GM12878 (cell line): ENCODE measurements around the gene CELF2. TPM values are rescaled to one million over a fixed set of nuclear protein-coding genes. Genes with fewer than 3 reads are reported as not detected.

Source experiments
- ATAC-seq: fragments of 200-7000 bp; cut with Tn5 transposase; 3 replicates; pipeline ENCODE4 v1.9.1; 2020; ENCODE audit warnings: mild to moderate bottlenecking, moderate library complexity
- BruUV-seq: library from RNA; stranded (reverse); fragments of 400-500 nt; replicated peaks from 2 replicates; lab custom pipeline; 2021; lab: Mats Ljungman, UMichigan
- CTCF ChIA-PET: fragments of 300-600 bp; sonication (Branson Sonifier 250); formaldehyde crosslinking; extraction: SDS; loops from one replicate; lab custom pipeline; 2021; ENCODE audit warnings: inconsistent platforms; lab: Yijun Ruan, JAX
- POLR2A ChIA-PET: fragments of 350-600 bp; formaldehyde crosslinking; extraction: SDS; loops from one replicate; lab custom pipeline; 2021; ENCODE audit warnings: inconsistent platforms; lab: Charles Lee
- RAD21 ChIA-PET: fragments of 300-600 bp; sonication (Branson Sonifier 250); formaldehyde crosslinking; loops from one replicate; lab custom pipeline; 2023; ENCODE audit warnings: antibody characterized with exemption; ENCODE audit not compliant: unreplicated experiment; lab: Charles Lee
- SMC1A ChIA-PET: fragments of 300-600 bp; sonication (Branson Sonifier 250); formaldehyde crosslinking; loops from one replicate; lab custom pipeline; 2023; ENCODE audit not compliant: unreplicated experiment, uncharacterized antibody; lab: Charles Lee
- DNase-seq: peaks from one replicate; pipeline ENCODE4 v3.0.0-alpha.2; 2011; ENCODE audit warnings: low read depth, low spot score
- FAIRE-seq: peaks from 3 replicates; lab custom pipeline; 2011; peaks lifted over from hg19 to GRCh38; lab: Jason Lieb, UNC
- H2AFZ ChIP-seq: 2 replicates; pipeline ENCODE4 v1.6.0; 2011; ENCODE audit warnings: low read depth, low read length, control low read depth; ENCODE audit not compliant: control insufficient read depth
- H3K27ac ChIP-seq: 2 replicates; pipeline ENCODE4 v1.5.1; 2011; ENCODE audit warnings: control low read depth; ENCODE audit not compliant: control insufficient read depth, insufficient read depth
- H3K27me3 ChIP-seq, 2 experiments: replicated peaks in 1 of 2; 2 replicates each; pipeline versions ENCODE4 v1.6.0 to v1.6.1; 2011; ENCODE audit warnings: low read length in 1 of 2; ENCODE audit not compliant: control insufficient read depth in 2 of 2, insufficient read depth in 2 of 2
- H3K36me3 ChIP-seq, 2 experiments: 2 replicates each; pipeline ENCODE4 v1.5.1; 2011; ENCODE audit warnings: low read length in 1 of 2; ENCODE audit not compliant: control insufficient read depth in 2 of 2, insufficient read depth in 2 of 2
- H3K4me1 ChIP-seq: 2 replicates; pipeline ENCODE4 v1.6.1; 2011; ENCODE audit warnings: mild to moderate bottlenecking, low read length, moderate library complexity, mixed read lengths; ENCODE audit not compliant: control insufficient read depth, insufficient read depth
- H3K4me2 ChIP-seq: 2 replicates; pipeline ENCODE4 v1.6.0; 2011; ENCODE audit warnings: control low read depth; ENCODE audit not compliant: control insufficient read depth, insufficient read depth
- H3K4me3 ChIP-seq: fragments of 200-600 bp; sonication (generic); 2 replicates; pipeline ENCODE4 v1.5.1; 2016
- H3K79me2 ChIP-seq: 2 replicates; pipeline ENCODE4 v1.6.0; 2011; ENCODE audit warnings: low read length; ENCODE audit not compliant: control insufficient read depth, insufficient read depth
- H3K9ac ChIP-seq: 2 replicates; pipeline ENCODE4 v1.8.0; 2011; ENCODE audit warnings: low read length, control low read depth, mixed read lengths; ENCODE audit not compliant: control insufficient read depth, insufficient read depth
- H3K9me3 ChIP-seq: replicated peaks from 3 replicates; pipeline ENCODE4 v1.5.1; 2011; ENCODE audit warnings: mild to moderate bottlenecking, low read length; ENCODE audit not compliant: control insufficient read depth, insufficient read depth
- H4K20me1 ChIP-seq: 2 replicates; pipeline ENCODE4 v1.6.0; 2011; ENCODE audit not compliant: control insufficient read depth, insufficient read depth
- BACH1 ChIP-seq: fragments of 450-650 bp; IDR thresholded peaks from 2 replicates; pipeline ENCODE4 v1.6.1; 2017; ENCODE audit warnings: mild to moderate bottlenecking, borderline replicate concordance
- CEBPB ChIP-seq, 2 experiments: fragments of 150-350 bp in 1 of 2; IDR thresholded peaks; 2 replicates each; pipeline ENCODE4 v1.6.1; 2012 to 2014; ENCODE audit warnings: low read depth in 2 of 2, low read length in 2 of 2, borderline replicate concordance in 1 of 2, inconsistent platforms in 1 of 2
- ETV6 ChIP-seq, 2 experiments: fragments of 450-650 bp in 1 of 2; IDR thresholded peaks in 1 of 2; conservative IDR thresholded peaks in 1 of 2; 2 replicates each; pipeline ENCODE4 v1.6.1; 2014; ENCODE audit warnings: antibody characterized with exemption in 1 of 2, borderline replicate concordance in 1 of 2, low read depth in 1 of 2, mild to moderate bottlenecking in 1 of 2, moderate library complexity in 1 of 2
- KAT2A ChIP-seq: conservative IDR thresholded peaks from 2 replicates; pipeline ENCODE4 v1.6.1; 2011; ENCODE audit warnings: low read depth, low read length; ENCODE audit not compliant: control insufficient read depth
- RFX5 ChIP-seq: IDR thresholded peaks from 2 replicates; pipeline ENCODE4 v1.6.1; 2011; ENCODE audit warnings: low read depth, low read length, improper control_type of control experiment
- TBL1XR1 ChIP-seq: IDR thresholded peaks from 2 replicates; pipeline ENCODE4 v1.6.1; 2012; ENCODE audit warnings: low read depth, low read length, improper control_type of control experiment
- TCF7 ChIP-seq: IDR thresholded peaks from 2 replicates; pipeline ENCODE4 v1.6.1; 2014; ENCODE audit warnings: antibody characterized with exemption, borderline replicate concordance
- ZSCAN29 ChIP-seq: fragments of 450-650 bp; IDR thresholded peaks from 2 replicates; pipeline ENCODE4 v1.6.1; 2017; ENCODE audit warnings: mild to moderate bottlenecking, moderate library complexity
- WGBS: methylation state at CpG from one replicate; pipeline ENCODE4 v1.1.6; 2016; ENCODE audit warnings: low lambda C conversion rate; ENCODE audit not compliant: insufficient replicate concordance, insufficient coverage; ENCODE audit errors: missing lambda C conversion rate; 5-methylcytosine and 5-hydroxymethylcytosine counted together
- in situ Hi-C: fragments of 300-500 bp; cut with MboI; formaldehyde crosslinking; loops from 9 replicates; pipeline ENCODE4 v1.14.3; 2018; ENCODE audit warnings: mixed read lengths
- intact Hi-C: fragments of 100-400 bp; cut with micrococcal nuclease; formaldehyde crosslinking; loops from one replicate; pipeline ENCODE4 v1.14.2; 2022; ENCODE audit not compliant: unreplicated experiment
- polyA plus RNA-seq, 11 experiments: library from polyadenylated mRNA; depleted of rRNA in 4 of 11; unstranded in 6 of 11; stranded (reverse) in 5 of 11; fragments of >200 nt; fragmentation: Nextera tagmentation in 4 of 11; fragmentation: Illumina TruSeq in 1 of 11; extraction: Ambion mirVana in 4 of 11; extraction: Trizol in 1 of 11; gene quantifications; 1 replicate in 1 of 11; 2 replicates in 10 of 11; pipeline versions ENCODE4 v1.2.1 to v1.2.3, GENCODE V29; 2011 to 2016; ENCODE audit warnings: inconsistent platforms in 2 of 11, missing spikeins in 2 of 11, low read depth in 1 of 11
- total RNA-seq, 4 experiments: library from RNA; depleted of rRNA in 3 of 4; stranded (reverse); fragments of >200 nt in 3 of 4; fragmentation: Illumina TruSeq in 1 of 4; extraction: Trizol in 1 of 4; gene quantifications; 2 replicates each; pipeline versions ENCODE4 v1.2.1 to v1.2.3, GENCODE V29; 2013 to 2021
- TF ChIP-seq, protein P1 (sequence below): fragments of 450-650 bp; IDR thresholded peaks from 2 replicates; pipeline ENCODE4 v1.6.1; 2018; ENCODE audit warnings: borderline replicate concordance, mild to moderate bottlenecking; ENCODE audit not compliant: partially characterized antibody
- TF ChIP-seq, protein P2 (sequence below): IDR thresholded peaks from 2 replicates; pipeline ENCODE4 v1.6.1; 2011; ENCODE audit warnings: mild to moderate bottlenecking, low read depth, low read length, moderate library complexity; ENCODE audit not compliant: insufficient replicate concordance
- TF ChIP-seq, protein P3 (sequence below): fragments of 450-650 bp; IDR thresholded peaks from 2 replicates; pipeline ENCODE4 v1.6.1; 2017; ENCODE audit warnings: mild to moderate bottlenecking
- TF ChIP-seq, protein P4 (sequence below): fragments of 450-650 bp; IDR thresholded peaks from 2 replicates; pipeline ENCODE4 v1.6.1; 2017; ENCODE audit warnings: antibody characterized with exemption, mild to moderate bottlenecking, moderate library complexity

Gene CELF2
- total and polyA plus RNA-seq, 10 of the 15 experiments (the other 5 are each of a cell fraction or from before 2014, with no cell fraction given): 20.8 to 129 (median 86.3) TPM

DNA sequence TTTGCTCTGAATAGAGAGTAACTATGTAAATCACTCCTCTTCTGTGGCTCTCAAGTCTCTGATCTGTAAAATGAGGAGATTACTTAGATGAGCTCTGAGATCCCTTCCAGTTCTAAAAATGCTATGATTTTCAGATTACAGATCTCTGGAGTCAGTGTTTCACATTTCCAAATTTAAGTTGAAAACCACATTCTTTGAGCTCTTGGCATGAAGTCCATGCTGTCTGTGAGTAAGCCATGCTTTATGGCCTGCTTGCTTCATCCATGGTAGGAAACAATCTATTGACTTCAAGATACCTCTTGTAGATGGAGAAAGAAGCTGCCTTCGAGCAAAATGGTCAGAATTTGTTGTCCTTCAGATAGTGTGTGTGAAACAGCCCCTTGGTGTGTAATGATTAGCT is 64.9 kb downstream of the CELF2 start:
- no TSS peak for BruUV-seq
- intact Hi-C loops: no loop called here
- H3K4me3 ChIP-seq: no peak overlapping the region
- H3K27me3 ChIP-seq: no peaks in the 10 kb centered on the region
- no peak overlapping the region for H3K9ac ChIP-seq
- no peaks in the 10 kb centered on the region for H3K36me3 ChIP-seq
- H3K79me2 ChIP-seq: no peaks in the 10 kb centered on the region
- ATAC-seq: no peak
- in situ Hi-C loops: no loop called here
- peaks cover 2% of the 10 kb centered on the region; the same call in 2 of the 3 replicates for H3K9me3 ChIP-seq
- SMC1A ChIA-PET: interaction anchor here (0.8 to 1.4 kb wide), 2 partner anchors 10 to 13 kb away, joined by 3 to 4 read pairs; no protein-coding TSS in a partner anchor
- H4K20me1 ChIP-seq: no peaks in the 10 kb centered on the region
- 0% methylated on average over 1 of the region's 1 CpG for WGBS
- CTCF ChIA-PET: interaction anchor here (1.2 kb wide), 1 partner anchor 13 kb away, joined by 3 read pairs; no protein-coding TSS in a partner anchor
- H3K4me2 ChIP-seq: no peak overlapping the region
- RAD21 ChIA-PET: no interaction called here
- POLR2A ChIA-PET: no interaction called here
- H3K27ac ChIP-seq: no peak overlapping the region
- no peak overlapping the region for H2AFZ ChIP-seq
- peaks cover 12% of the 10 kb centered on the region for H3K4me1 ChIP-seq
- FAIRE-seq: no peak
- DNase-seq: no peak
- no peak for TF ChIP-seq BACH1
- TF ChIP-seq, protein P1, sequence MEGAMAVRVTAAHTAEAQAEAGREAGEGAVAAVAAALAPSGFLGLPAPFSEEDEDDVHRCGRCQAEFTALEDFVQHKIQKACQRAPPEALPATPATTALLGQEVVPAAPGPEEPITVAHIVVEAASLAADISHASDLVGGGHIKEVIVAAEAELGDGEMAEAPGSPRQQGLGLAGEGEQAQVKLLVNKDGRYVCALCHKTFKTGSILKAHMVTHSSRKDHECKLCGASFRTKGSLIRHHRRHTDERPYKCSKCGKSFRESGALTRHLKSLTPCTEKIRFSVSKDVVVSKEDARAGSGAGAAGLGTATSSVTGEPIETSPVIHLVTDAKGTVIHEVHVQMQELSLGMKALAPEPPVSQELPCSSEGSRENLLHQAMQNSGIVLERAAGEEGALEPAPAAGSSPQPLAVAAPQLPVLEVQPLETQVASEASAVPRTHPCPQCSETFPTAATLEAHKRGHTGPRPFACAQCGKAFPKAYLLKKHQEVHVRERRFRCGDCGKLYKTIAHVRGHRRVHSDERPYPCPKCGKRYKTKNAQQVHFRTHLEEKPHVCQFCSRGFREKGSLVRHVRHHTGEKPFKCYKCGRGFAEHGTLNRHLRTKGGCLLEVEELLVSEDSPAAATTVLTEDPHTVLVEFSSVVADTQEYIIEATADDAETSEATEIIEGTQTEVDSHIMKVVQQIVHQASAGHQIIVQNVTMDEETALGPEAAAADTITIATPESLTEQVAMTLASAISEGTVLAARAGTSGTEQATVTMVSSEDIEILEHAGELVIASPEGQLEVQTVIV: no peak
- no peak for TF ChIP-seq CEBPB (IDR thresholded peaks at IDR 0.05; ENCODE audit: borderline replicate concordance in 1 of 2, low read depth in 2 of 2, low read length in 2 of 2)
- TF ChIP-seq ZSCAN29: no peak
- no peak for TF ChIP-seq TCF7
- TF ChIP-seq, protein P2, sequence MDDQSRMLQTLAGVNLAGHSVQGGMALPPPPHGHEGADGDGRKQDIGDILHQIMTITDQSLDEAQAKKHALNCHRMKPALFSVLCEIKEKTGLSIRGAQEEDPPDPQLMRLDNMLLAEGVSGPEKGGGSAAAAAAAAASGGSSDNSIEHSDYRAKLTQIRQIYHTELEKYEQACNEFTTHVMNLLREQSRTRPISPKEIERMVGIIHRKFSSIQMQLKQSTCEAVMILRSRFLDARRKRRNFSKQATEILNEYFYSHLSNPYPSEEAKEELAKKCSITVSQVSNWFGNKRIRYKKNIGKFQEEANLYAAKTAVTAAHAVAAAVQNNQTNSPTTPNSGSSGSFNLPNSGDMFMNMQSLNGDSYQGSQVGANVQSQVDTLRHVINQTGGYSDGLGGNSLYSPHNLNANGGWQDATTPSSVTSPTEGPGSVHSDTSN: no peak
- TF ChIP-seq ETV6 (conservative IDR thresholded peaks at IDR 0.05 in 1 of 2, IDR thresholded peaks at IDR 0.05 in 1 of 2; ENCODE audit: borderline replicate concordance in 1 of 2, low read depth in 1 of 2): no peak
- TF ChIP-seq, protein P3, sequence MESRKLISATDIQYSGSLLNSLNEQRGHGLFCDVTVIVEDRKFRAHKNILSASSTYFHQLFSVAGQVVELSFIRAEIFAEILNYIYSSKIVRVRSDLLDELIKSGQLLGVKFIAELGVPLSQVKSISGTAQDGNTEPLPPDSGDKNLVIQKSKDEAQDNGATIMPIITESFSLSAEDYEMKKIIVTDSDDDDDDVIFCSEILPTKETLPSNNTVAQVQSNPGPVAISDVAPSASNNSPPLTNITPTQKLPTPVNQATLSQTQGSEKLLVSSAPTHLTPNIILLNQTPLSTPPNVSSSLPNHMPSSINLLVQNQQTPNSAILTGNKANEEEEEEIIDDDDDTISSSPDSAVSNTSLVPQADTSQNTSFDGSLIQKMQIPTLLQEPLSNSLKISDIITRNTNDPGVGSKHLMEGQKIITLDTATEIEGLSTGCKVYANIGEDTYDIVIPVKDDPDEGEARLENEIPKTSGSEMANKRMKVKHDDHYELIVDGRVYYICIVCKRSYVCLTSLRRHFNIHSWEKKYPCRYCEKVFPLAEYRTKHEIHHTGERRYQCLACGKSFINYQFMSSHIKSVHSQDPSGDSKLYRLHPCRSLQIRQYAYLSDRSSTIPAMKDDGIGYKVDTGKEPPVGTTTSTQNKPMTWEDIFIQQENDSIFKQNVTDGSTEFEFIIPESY: no peak
- no peak for TF ChIP-seq KAT2A
- TF ChIP-seq RFX5: no peak
- no peak for TF ChIP-seq TBL1XR1
- TF ChIP-seq, protein P4, sequence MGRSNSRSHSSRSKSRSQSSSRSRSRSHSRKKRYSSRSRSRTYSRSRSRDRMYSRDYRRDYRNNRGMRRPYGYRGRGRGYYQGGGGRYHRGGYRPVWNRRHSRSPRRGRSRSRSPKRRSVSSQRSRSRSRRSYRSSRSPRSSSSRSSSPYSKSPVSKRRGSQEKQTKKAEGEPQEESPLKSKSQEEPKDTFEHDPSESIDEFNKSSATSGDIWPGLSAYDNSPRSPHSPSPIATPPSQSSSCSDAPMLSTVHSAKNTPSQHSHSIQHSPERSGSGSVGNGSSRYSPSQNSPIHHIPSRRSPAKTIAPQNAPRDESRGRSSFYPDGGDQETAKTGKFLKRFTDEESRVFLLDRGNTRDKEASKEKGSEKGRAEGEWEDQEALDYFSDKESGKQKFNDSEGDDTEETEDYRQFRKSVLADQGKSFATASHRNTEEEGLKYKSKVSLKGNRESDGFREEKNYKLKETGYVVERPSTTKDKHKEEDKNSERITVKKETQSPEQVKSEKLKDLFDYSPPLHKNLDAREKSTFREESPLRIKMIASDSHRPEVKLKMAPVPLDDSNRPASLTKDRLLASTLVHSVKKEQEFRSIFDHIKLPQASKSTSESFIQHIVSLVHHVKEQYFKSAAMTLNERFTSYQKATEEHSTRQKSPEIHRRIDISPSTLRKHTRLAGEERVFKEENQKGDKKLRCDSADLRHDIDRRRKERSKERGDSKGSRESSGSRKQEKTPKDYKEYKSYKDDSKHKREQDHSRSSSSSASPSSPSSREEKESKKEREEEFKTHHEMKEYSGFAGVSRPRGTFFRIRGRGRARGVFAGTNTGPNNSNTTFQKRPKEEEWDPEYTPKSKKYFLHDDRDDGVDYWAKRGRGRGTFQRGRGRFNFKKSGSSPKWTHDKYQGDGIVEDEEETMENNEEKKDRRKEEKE: no peak
